H1 (cell line): ENCODE results near the gene PSMD6. TPM values are rescaled to one million over a fixed set of nuclear protein-coding genes. Genes with fewer than 3 reads are reported as not detected.

Experiments used
- BCL11A ChIP-seq, 2 experiments: IDR thresholded peaks; one replicate each; pipeline ENCODE4 v1.6.1; 2011; ENCODE audit warnings: low read depth in 2 of 2, low read length in 2 of 2, mild to moderate bottlenecking in 2 of 2
- CBX5 ChIP-seq: fragments of 300-800, 300-1000 bp; sonication (generic); IDR thresholded peaks from 2 replicates; pipeline ENCODE4 v1.7.1; 2016; ENCODE audit warnings: antibody characterized with exemption, low read length, low read depth
- CHD7 ChIP-seq: fragments of 300-600 bp; sonication (generic); IDR thresholded peaks from 2 replicates; pipeline ENCODE4 v1.7.1; 2012; ENCODE audit warnings: low read length, moderate library complexity, mild to moderate bottlenecking, inconsistent platforms; ENCODE audit not compliant: insufficient replicate concordance
- TAF7 ChIP-seq: optimal IDR thresholded peaks from 2 replicates; pipeline ENCODE3; 2011; ENCODE audit warnings: low read depth, mild to moderate bottlenecking, inconsistent platforms, low read length, moderate library complexity, borderline replicate concordance
- polyA plus RNA-seq, 7 experiments: library from polyadenylated mRNA; depleted of rRNA in 3 of 7; stranded (reverse) in 5 of 7; unstranded in 2 of 7; fragments of >200 nt in 5 of 7; fragments of 200-250 nt in 2 of 7; gene quantifications; 1 replicate in 5 of 7; 2 replicates in 1 of 7; 4 replicates in 1 of 7; pipeline versions ENCODE4 v1.2.1 to v1.2.3, GENCODE V29; 2011 to 2013; ENCODE audit warnings: missing spikeins in 2 of 7, mixed read lengths in 2 of 7
- total RNA-seq: library from RNA; stranded (reverse); fragmentation: NEBNext Ultra II Directional; extraction: Animal tissue kit (Norgen Biotek cat#: 25700); gene quantifications from 2 replicates; pipeline ENCODE4 v1.2.1, GENCODE V29; 2021

PSMD6 gene
- total and polyA plus RNA-seq, 2 of the 8 experiments (the other 6 are each of a cell fraction or from before 2014, with no cell fraction given), result 43.7 to 104 TPM

GRCh38 chr3:64029287-64029686 lies 6.0 kb upstream of the PSMD6 start (continued):
- no peak for TF ChIP-seq CHD7
- TF ChIP-seq CBX5, result no peak
- no peak for TF ChIP-seq TAF7
- no peak for TF ChIP-seq BCL11A (IDR thresholded peaks at IDR 0.05; ENCODE audit: low read depth in 2 of 2, low read length in 2 of 2)
